Measurements from ENCODE around the gene LCNL1. TPM values are rescaled to one million over a fixed set of nuclear protein-coding genes. Genes with fewer than 3 reads are reported as not detected.

LCNL1 gene
- total RNA-seq, 4 donors from 2014 or later = 0.36 to 0.37 TPM; not detected in 2

- 74% methylated on average over 13 to 17 of the region's 17 CpGs for whole genome bisulfite sequencing, 2 donors
- no peak overlapping the region for H3K4me3 ChIP-seq (ENCODE audit: low read depth, poor library complexity, severe bottlenecking)
- DNase-seq (ENCODE audit: low spot score in 2 of 2) = no peak
- TF ChIP-seq POLR2A (IDR thresholded peaks at IDR 0.05) = no peak
- intact Hi-C loops (cut with DNase I; ENCODE audit: low total_unique reads) = no loop called here
Measured at GRCh38 chr9:136969150-136969549, 13.6 kb upstream of the LCNL1 start.

DNA sequence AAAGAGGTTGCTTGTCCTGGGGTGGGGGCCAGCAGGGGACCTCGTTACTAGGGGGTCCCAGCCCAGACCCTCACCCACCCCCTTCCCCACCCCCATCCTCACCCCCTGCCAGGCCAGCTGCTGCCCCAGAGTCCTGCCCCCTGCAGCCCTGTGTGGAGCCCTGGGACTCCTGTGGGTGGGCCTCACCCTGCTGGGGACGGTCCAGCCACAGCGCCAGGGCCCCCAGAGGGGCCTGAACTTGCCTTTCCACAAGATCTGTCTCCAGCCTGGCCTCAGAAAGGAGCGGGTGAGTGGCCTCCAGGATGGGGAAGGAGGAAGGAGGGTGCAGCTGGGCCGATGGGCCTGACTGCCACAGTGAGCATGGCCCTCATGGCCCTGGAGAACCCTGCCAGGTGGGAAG lies 13.0 kb upstream of the LCNL1 start:
- TF ChIP-seq CTCF (IDR thresholded peaks at IDR 0.05) (no peak), POLR2A (IDR thresholded peaks at IDR 0.05) (no peak)
- DNase-seq (ENCODE audit: low spot score in 2 of 2) = no peak
- intact Hi-C loops (cut with DNase I; ENCODE audit: low total_unique reads) = no loop called here
- H3K4me3 ChIP-seq (ENCODE audit: low read depth, poor library complexity, severe bottlenecking) = no peak overlapping the region
- 75 to 88% methylated on average over 5 of the region's 5 CpGs for WGBS, 2 donors

- TF ChIP-seq POLR2A (IDR thresholded peaks at IDR 0.05) (no peak), CTCF (IDR thresholded peaks at IDR 0.05) (no peak)
- WGBS, 2 donors = 85 to 89% methylated on average over 9 to 10 of the region's 11 CpGs
- no peak for DNase-seq (ENCODE audit: low spot score in 2 of 2)
- H3K4me3 ChIP-seq (ENCODE audit: low read depth, poor library complexity, severe bottlenecking) = no peak overlapping the region
- intact Hi-C loops (cut with DNase I; ENCODE audit: low total_unique reads) = no loop called here
Measured at GRCh38 chr9:136970361-136970760, 12.4 kb upstream of the LCNL1 start.

DNA sequence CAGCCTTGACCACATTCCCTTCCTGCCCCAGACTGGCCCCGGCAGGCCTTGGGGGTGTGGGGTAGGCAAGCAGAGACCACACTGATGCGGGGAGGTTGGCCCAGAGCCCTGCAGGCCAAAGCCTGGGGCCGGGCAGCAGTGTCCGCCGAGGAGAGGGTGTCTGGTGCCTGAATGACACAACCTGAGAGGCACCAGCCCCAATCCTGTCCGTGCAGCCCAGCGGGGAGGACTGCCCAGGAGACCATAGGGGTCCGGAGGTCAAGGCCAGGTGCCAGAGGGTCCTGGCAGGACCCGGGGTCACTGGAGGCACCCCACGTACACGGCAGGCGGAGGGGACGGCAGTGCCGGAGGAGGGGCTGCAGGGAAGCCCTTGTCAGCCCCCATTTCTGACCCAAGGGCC lies 11.0 kb upstream of the LCNL1 start:
- TF ChIP-seq CTCF (IDR thresholded peaks at IDR 0.05) = no peak
- no peak for TF ChIP-seq POLR2A (IDR thresholded peaks at IDR 0.05)
- intact Hi-C loops (cut with DNase I; ENCODE audit: low total_unique reads) = no loop called here
- DNase-seq (ENCODE audit: low spot score in 2 of 2) = no peak
- 82 to 83% methylated on average over 14 of the region's 14 CpGs for whole genome bisulfite sequencing, 2 donors
- no peak overlapping the region for H3K4me3 ChIP-seq (ENCODE audit: low read depth, poor library complexity, severe bottlenecking)

GRCh38 chr9:136972335-136972734 lies 10.5 kb upstream of the LCNL1 start:
- TF ChIP-seq CTCF (IDR thresholded peaks at IDR 0.05) (no peak), POLR2A (IDR thresholded peaks at IDR 0.05) (no peak)
- no peak overlapping the region for H3K4me3 ChIP-seq (ENCODE audit: low read depth, poor library complexity, severe bottlenecking)
- intact Hi-C loops (cut with DNase I; ENCODE audit: low total_unique reads) = no loop called here
- 70 to 71% methylated on average over 7 to 8 of the region's 11 CpGs for WGBS, 2 donors
- DNase-seq (ENCODE audit: low spot score in 2 of 2) = no peak

GRCh38 chr9:136972743-136973142 lies 10.1 kb upstream of the LCNL1 start:
- no peak overlapping the region for H3K4me3 ChIP-seq (ENCODE audit: low read depth, poor library complexity, severe bottlenecking)
- intact Hi-C loops (cut with DNase I; ENCODE audit: low total_unique reads) = no loop called here
- 63 to 67% methylated on average over 13 of the region's 13 CpGs for WGBS, 2 donors
- no peak for TF ChIP-seq POLR2A (IDR thresholded peaks at IDR 0.05)
- no peak for TF ChIP-seq CTCF (IDR thresholded peaks at IDR 0.05)
- DNase-seq (ENCODE audit: low spot score in 2 of 2) = no peak

Data from lower leg skin (tissue), 4 donors.